ENCODE results near the gene TPRN.

Gene TPRN

DNA sequence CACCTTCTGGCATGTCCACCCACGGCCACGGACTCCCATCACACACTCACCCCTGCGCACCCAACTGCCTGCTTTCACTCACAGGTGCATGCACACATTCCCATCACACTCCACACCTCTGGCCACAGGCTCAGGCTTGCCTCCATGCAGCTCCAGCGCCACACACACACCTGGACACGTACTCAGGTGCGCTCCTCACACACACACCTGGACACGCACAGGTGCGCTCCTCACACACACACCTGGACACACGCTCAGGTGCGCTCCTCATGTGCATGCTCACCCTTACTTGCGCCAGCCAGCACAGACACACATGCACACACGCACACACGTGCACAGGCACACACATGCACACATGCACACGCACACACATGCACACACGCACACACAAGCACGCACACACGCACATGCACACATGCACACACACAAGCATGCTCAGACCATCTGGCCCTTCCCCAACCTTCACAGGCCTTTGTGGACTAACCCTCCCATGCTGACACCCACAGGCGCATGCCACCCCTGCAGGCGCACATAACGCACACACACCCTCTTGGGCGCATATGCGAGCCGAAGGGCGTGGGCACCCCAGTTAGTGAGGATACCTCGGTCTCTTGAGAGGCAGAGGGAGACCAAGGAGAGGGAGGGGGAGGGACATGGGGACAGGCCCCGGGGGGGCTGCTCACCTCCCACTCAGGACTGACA, 53.3 kb downstream of the TPRN start:
- DNase-seq = no peak

DNA sequence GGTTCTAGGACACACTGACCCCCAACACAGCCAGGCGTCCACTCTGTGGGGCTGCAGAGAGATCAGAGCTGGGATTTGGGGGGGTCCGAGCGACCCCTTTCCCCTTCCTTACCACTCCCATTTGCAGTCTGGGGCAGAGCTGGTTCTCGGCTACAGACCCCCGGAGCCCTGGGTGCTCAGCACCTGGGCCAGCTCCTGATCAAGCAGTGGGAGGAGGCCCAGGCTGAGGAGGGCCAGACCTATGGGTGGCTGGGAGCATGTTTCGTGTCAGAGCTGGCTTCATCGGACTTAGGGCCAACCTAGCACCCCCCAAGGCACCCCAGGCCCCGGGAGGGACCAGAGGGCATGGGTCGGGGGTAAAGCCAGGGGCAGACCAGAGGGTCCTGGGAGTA, 54.0 kb downstream of the TPRN start:
- DNase-seq = no peak

DNA sequence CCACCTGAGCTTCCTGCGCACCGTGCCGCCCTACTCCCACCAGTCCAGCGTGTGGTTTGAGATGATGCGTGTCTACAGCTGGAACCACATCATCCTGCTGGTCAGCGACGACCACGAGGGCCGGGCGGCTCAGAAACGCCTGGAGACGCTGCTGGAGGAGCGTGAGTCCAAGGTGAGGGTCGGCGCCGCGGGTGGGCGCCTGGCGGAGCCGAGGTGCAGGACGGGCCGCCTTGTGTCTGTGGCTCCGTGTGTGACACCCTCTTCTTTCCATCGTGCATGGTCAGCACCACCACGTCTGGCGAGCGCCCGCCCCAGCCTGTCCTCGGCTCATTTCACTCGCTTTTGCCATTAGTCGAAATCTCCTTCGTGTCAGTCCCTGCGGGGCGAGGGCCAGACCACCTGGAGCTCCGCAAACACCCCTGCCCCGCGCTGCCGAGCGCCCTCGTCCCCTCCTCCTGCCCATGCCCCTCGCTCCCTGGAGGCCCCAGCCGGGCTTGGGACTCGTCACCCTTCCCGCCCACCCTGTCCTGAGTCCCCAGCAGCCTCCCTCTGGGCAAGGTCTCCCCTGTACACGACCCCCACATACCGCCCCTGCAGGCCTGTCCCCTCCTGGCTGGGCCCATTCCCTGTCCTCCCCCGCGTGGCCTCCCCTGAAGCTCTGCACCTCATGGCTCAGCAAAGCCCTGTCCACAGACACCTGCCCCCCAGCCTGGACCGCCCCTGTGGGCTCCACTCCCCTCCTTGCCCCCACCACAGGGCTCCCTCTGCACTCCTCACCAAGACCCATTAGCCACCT, 54.6 kb downstream of the TPRN start:
- DNase-seq = no peak

- no peak for DNase-seq
These were observed 57.1 kb downstream of the TPRN start for GRCh38 chr9:137143459-137143858.

- peak in 1 of 56 donors; percentile 32 for DNase-seq
These were observed 58.3 kb downstream of the TPRN start for GRCh38 chr9:137141976-137142936.
